NCI-H1417 (cell line): ENCODE data around the gene PTPRM.

Experiments
- DNase-seq, 3 experiments: peaks; one replicate each; lab custom pipeline; 2025; lab: John Stamatoyannopoulos, UW

PTPRM gene

DNA sequence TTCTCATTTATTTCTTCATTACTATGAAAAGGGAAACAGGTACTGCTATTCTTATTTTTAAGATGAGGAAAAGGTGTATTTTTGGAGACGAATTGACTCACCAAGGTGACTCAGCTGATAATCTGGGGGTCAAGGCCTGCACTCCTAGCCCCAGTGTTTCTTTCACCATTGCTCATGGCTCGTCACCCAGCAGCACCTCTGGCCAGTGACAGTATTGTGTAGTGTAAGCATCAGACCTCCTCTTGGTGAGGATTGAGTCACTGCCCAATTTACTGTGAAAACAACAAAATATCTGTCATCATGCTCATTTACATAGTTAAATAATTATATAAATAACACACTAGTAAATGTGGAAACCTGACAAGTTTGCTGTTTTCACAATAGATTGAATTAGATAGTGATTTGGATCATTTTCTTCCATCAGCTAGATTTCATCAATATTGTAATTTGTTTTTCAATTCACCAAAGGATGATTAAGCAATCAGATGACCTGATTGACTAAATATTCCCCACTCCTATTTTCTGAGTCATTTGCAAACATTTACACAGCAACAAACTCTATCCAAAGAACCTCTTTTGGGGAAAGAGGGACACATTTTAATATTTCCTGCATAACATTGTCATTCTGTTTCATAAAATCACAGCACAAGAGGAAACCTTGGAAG lies 549.4 kb downstream of the PTPRM start:
- no peak for DNase-seq

GRCh38 chr18:8117006-8117371 lies 549.9 kb downstream of the PTPRM start:
- DNase-seq: no peak

GRCh38 chr18:8121101-8121500 lies 554.0 kb downstream of the PTPRM start:
- no peak for DNase-seq

DNA sequence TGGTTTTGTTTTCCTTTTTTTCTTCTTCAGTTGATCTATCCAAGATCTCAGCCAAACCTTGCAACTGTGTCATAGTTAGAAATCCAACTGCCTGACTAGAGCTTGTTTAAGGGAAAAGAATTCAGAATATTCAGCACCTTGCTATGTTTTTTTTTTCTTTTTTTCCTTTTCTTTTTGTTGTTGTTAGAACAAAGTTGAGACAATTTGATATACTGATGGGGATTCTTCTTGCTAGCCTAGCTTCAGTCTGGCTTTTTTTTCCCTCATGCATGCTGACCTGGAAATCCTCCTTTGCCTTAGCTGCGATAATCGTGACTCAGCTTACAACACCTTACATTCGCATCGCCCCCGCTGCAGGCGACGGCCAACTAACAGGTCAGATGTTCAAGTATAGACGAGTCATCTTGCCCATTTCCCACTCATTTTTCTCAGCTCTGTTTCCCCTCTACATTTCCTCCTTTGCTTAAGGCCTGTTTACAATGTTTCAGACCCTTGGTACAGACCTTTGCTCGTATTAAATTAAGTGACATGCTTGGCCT lies 554.9 kb downstream of the PTPRM start:
- DNase-seq: no peak

DNA sequence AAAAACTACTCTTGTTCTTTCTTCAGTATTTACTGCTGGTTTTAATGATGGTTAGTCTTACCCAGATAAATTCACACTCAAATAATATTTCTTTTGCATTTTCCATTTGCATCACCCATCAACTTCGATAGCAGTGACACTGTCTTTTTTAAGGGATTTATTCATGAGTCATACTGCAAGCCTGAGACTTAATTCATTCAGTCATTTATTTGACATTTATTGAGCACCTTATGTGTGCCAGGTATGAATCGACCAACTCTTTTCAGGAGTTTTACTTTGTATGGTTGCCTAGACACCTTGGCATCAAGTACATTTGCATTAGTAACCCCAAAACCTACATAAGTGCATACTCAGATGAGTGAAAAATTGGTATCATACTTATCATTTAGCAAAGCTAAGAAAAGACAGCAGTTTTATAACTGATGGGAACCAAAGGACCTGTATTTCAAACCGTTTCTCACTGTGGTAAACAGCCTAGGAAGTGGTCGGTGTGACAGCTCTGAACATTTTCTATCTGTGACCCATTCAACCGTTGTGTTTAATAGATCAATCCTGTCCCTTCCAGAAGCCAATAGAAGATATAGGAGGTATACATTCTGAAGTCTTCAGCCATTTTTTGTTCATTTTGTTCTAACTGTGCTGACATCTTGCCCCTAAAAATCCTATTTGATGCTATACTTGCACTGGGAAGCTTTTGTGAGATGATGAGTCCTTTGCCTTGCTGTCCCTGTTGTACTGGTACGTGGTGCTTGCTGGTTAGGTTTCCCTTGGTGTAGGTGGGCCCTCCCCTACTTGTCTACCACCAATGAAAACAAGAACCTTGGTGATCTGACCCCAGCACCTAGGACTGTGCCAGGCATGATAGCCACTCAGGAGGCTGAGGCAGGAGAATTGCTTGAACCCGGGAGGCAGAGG lies 557.4 kb downstream of the PTPRM start:
- no peak for DNase-seq

DNA sequence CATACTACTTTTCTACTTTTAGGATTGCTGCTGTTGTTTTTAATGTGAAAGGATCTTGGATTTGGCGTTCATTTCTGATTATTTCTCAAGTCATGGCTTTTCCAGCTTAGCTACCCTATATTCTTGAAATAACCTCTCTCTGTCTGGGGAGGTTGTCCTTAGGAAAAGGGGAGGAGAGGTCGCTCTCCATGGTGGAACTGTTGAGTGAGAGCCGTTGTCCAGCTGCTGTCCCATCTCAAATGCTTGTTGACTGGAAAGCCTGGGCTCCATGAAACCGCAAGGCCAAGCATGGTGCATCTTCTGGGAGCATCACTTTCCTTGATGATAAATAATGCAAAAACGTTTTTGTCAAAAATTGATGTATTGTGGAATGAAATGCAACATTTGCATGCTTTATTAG lies 563.0 kb downstream of the PTPRM start:
- no peak for DNase-seq

GRCh38 chr18:8133032-8133431 lies 565.9 kb downstream of the PTPRM start:
- no peak for DNase-seq

GRCh38 chr18:8133888-8134287 lies 566.8 kb downstream of the PTPRM start:
- no peak for DNase-seq

- no peak for DNase-seq
Observed at GRCh38 chr18:8139127-8139527, 572.0 kb downstream of the PTPRM start.

- no peak for DNase-seq
Observed at GRCh38 chr18:8139891-8140406, 572.8 kb downstream of the PTPRM start.

DNA sequence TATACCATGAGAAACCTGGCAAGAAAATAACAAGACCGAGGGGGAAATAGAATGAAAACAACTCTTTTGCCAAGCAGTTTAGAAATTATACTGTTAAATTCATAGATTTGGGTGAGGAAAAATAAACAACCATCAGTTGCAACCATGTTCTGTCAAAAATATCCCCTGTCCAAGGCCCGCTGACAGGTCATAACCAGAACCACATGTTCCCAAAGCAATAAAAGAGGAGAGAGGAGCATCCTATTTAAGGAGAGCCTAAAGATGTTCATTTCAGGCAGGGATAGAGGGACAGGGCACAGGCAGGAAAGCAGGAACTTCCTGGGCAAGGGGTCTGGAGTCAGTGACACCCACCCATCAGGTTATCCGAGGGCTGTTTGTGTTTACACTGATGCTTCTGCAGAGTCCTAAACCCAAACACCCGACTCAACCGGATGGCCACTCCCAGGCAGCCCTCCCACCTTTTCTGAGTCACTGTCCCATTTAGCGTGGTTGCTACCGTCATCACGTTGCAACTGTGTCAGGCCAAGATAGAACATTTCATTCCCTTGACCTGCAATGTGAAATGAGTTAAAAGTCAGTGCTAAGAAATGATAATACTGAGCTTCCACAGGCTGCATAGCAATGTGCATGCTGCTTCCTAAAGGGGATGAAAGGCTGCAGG lies 573.9 kb downstream of the PTPRM start:
- no peak for DNase-seq

- DNase-seq: no peak
Observed at GRCh38 chr18:8142131-8142711, 575.1 kb downstream of the PTPRM start.

DNA sequence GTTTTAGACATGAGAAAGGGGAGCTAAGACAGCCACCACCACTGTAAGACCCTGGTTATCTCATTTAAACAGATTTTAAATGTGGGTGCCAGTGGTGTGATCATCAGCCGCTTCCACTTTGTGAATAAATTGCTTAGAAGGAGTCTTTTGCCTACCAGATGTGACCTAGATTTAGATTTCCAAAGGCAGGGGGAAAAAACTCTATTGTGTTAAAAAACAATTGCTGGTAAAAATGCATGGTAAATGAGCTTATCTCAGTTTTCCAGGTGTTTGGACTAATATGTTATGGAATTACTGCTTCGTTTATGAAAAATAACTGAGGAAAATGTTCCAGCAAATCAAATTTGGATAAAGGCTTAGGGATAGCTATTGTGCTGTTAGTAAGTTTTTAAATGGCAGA lies 575.8 kb downstream of the PTPRM start:
- DNase-seq: no peak

- no peak for DNase-seq
Observed at GRCh38 chr18:8151181-8151580, 584.1 kb downstream of the PTPRM start.

GRCh38 chr18:8153887-8154583 lies 586.9 kb downstream of the PTPRM start:
- no peak for DNase-seq

DNA sequence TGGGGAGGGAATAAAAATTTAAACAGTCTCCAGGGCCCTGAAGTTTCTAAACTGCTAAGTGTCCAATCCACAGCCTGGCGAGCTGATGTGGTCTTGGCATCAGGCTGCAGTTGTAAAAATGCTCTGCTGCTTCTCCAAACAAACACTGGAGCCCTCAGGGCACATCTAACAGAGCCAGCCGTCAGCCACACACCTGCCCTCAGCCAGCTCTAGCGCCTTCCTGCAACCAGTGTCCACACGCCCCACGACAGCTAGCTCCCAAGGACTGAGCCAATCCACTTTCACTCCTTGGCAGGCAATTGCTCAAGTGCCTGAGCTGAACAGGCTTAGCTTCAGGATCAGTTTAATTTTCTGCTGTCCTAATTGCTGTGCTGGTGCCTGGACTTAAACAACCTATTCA lies 595.7 kb downstream of the PTPRM start:
- peak in 2 of 3 experiments; percentile 88 to 97 for DNase-seq

DNA sequence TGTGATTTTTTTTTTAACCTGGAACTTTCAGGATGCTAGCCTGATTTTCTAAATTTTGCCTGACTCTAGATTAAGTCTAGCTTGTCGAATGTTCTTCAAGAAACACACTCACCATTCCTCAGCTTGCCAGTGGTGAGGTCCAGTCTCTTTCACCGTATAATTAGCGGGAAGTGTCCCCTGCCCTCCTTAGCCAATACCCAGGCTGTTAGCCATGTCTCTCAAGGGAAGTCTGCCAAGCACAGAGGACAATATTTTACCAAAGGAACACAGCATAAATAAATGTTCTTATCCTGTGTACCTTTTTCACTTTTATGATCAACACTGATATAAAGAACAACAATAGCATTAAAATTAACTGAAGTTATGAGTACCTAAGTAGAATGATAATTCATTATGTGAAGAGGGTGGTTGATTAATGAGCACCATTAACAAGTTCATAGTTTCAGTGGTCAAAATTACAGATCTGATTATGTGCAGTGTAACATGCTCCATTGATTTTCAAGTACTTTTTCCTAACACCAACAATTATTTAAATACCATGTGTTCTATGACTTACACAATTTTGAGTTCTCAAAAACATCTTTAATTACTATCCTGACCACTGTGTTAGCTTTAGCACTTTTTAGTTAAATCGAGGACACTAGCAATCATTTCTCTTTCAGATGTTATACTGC lies 596.3 kb downstream of the PTPRM start:
- peak in 2 of 3 experiments; percentile 58 to 93 for DNase-seq

DNA sequence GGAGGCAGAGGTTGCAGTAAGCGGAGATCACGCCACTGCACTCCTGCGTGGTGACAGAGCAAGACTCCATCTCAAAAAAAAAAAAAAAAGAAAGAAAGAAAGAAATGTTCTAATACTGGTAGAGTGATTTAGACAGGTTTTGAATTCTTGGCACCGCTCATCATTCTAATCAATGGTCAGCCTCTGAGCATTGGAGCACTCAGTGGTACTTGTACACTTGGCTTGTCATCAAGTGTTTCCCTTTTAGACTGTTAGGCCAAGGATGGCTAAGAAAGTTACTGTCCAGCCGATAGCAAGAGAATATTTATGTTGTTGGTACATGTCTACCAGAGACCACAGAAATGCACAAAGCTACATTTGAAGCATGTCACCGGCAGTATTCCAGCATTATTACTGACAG lies 598.0 kb downstream of the PTPRM start:
- DNase-seq: no peak

DNA sequence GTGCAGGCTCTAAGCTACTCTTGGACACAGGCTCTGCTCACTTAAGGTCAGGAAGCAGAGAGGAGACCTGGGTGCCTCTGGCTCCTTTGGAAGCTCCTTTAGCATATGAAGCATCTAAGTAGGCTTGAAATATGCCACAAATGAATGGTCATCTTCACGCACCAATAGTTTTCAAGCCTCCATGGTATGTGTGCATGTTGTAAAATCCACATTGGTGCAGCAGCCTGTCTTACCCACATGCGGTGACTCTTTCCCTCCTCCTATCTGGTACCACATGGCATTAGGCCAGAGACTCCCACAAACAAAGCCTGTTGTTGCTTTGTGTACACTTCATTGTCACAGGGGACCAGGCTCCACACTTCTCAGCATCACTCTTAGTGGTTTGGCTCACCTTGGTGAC lies 599.9 kb downstream of the PTPRM start:
- DNase-seq: peak in 2 of 3 experiments; percentile 4 to 22

- DNase-seq: no peak
Observed at GRCh38 chr18:8167673-8168072, 600.6 kb downstream of the PTPRM start.

GRCh38 chr18:8169722-8170121 lies 602.6 kb downstream of the PTPRM start:
- DNase-seq: no peak
